HepG2 (cell line): ENCODE data around the gene NLRP5. TPM values are rescaled to one million over a fixed set of nuclear protein-coding genes. Genes with fewer than 3 reads are reported as not detected.
A peak's percentile ranks its signal among the peaks of the same experiment; 100 is the strongest.

Experiments
- HNF4A ChIP-seq: sonication (generic); formaldehyde crosslinking; IDR thresholded peaks from 2 replicates; pipeline ENCODE4 v1.4.0; 2020; ENCODE audit warnings: missing genetic modification reagents
- HNRNPL ChIP-seq: fragments of 200-400 bp; formaldehyde crosslinking; IDR thresholded peaks from 2 replicates; pipeline ENCODE4 v1.6.1; 2017; ENCODE audit warnings: mild to moderate bottlenecking, low read depth, low read length
- JUNB ChIP-seq: sonication (generic); formaldehyde crosslinking; IDR thresholded peaks from 2 replicates; pipeline ENCODE4 v1.8.0; 2022; ENCODE audit warnings: missing genetic modification reagents, mild to moderate bottlenecking, borderline replicate concordance
- NONO ChIP-seq, 2 experiments: fragments of 450-650 bp in 1 of 2; sonication (generic) in 1 of 2; formaldehyde crosslinking in 1 of 2; IDR thresholded peaks in 1 of 2; conservative IDR thresholded peaks in 1 of 2; 2 replicates each; pipeline versions ENCODE4 v1.6.1 to v1.8.0; 2017 to 2022; ENCODE audit warnings: mild to moderate bottlenecking in 1 of 2, missing genetic modification reagents in 1 of 2, moderate library complexity in 1 of 2
- NRL ChIP-seq: sonication (generic); formaldehyde crosslinking; IDR thresholded peaks from 2 replicates; pipeline ENCODE4 v1.5.0; 2020; ENCODE audit warnings: missing genetic modification reagents, mild to moderate bottlenecking, moderate library complexity, borderline replicate concordance
- PRDM10 ChIP-seq: sonication (generic); formaldehyde crosslinking; IDR thresholded peaks from 2 replicates; pipeline ENCODE4 v1.4.0; 2020; ENCODE audit warnings: low read depth, missing genetic modification reagents
- RFXAP ChIP-seq: sonication (generic); formaldehyde crosslinking; IDR thresholded peaks from 2 replicates; pipeline ENCODE4 v1.4.0; 2020; ENCODE audit warnings: missing genetic modification reagents, borderline replicate concordance
- STAG1 ChIP-seq: sonication (generic); formaldehyde crosslinking; IDR thresholded peaks from 2 replicates; pipeline ENCODE4 v1.4.0; 2020; ENCODE audit warnings: missing genetic modification reagents
- TERF1 ChIP-seq: sonication (generic); formaldehyde crosslinking; IDR thresholded peaks from 2 replicates; pipeline ENCODE4 v1.8.0; 2022; ENCODE audit warnings: mild to moderate bottlenecking, missing genetic modification reagents, moderate library complexity
- TFAP4 ChIP-seq: sonication (generic); IDR thresholded peaks from 2 replicates; pipeline ENCODE4 v1.6.1; 2016; ENCODE audit warnings: low read depth, borderline replicate concordance
- THAP7 ChIP-seq: sonication (generic); formaldehyde crosslinking; IDR thresholded peaks from 2 replicates; pipeline ENCODE4 v1.8.1; 2023; ENCODE audit warnings: mild to moderate bottlenecking, missing genetic modification reagents
- WIZ ChIP-seq: sonication (generic); formaldehyde crosslinking; IDR thresholded peaks from 2 replicates; pipeline ENCODE4 v1.5.1; 2020; ENCODE audit warnings: mild to moderate bottlenecking, missing genetic modification reagents
- ZNF160 ChIP-seq: sonication (generic); formaldehyde crosslinking; IDR thresholded peaks from 2 replicates; pipeline ENCODE4 v1.8.0; 2022; ENCODE audit warnings: mild to moderate bottlenecking, inconsistent platforms, missing genetic modification reagents
- ZNF3 ChIP-seq: IDR thresholded peaks from 2 replicates; pipeline ENCODE4 v1.7.0; 2017; ENCODE audit warnings: inconsistent platforms
- ZNF329 ChIP-seq: sonication (generic); formaldehyde crosslinking; IDR thresholded peaks from 2 replicates; pipeline ENCODE4 v1.9.0; 2021; ENCODE audit warnings: low read depth, mild to moderate bottlenecking, missing genetic modification reagents
- ZNF446 ChIP-seq: sonication (generic); formaldehyde crosslinking; IDR thresholded peaks from 2 replicates; pipeline ENCODE4 v1.5.0; 2020; ENCODE audit warnings: mild to moderate bottlenecking, missing genetic modification reagents
- ZNF557 ChIP-seq: sonication (generic); formaldehyde crosslinking; IDR thresholded peaks from 2 replicates; pipeline ENCODE4 v1.4.0; 2020; ENCODE audit warnings: missing genetic modification reagents
- ZNF746 ChIP-seq: sonication (generic); formaldehyde crosslinking; IDR thresholded peaks from 2 replicates; pipeline ENCODE4 v1.8.0; 2022; ENCODE audit warnings: mild to moderate bottlenecking, missing genetic modification reagents
- ZXDC ChIP-seq: sonication (generic); formaldehyde crosslinking; IDR thresholded peaks from 2 replicates; pipeline ENCODE4 v1.5.0; 2020; ENCODE audit warnings: mild to moderate bottlenecking, missing genetic modification reagents
- polyA plus RNA-seq, 8 experiments: library from polyadenylated mRNA; depleted of rRNA in 3 of 8; stranded (reverse) in 7 of 8; unstranded in 1 of 8; fragments of >200 nt; fragmentation: Illumina TruSeq in 4 of 8; extraction: Trizol in 4 of 8; gene quantifications; 2 replicates each; pipeline versions ENCODE4 v1.2.1 to v1.2.3, GENCODE V29; 2011 to 2016; ENCODE audit warnings: low read depth in 4 of 8, missing spikeins in 1 of 8, mixed read lengths in 1 of 8; ENCODE audit not compliant: insufficient read depth in 1 of 8
- total RNA-seq, 5 experiments: library from RNA; depleted of rRNA; stranded (reverse); fragments of >200 nt; fragmentation: Illumina TruSeq; extraction: Trizol; gene quantifications; 2 replicates each; pipeline ENCODE4 v1.2.3, GENCODE V29; 2016; ENCODE audit warnings: low read depth in 1 of 5

The NLRP5 gene
- total and polyA plus RNA-seq, 2 of the 13 experiments (the other 11 are each of a cell fraction or from before 2014, with no cell fraction given) = not detected

- TF ChIP-seq ZXDC (CRISPR knock-in tag) (no peak), NRL (0 out of 2 replicates have a peak, but pooled peaks have one; percentile 2), TFAP4 (peak; percentile 96), THAP7 (CRISPR knock-in tag) (0 out of 2 replicates have a peak, but pooled peaks have one; percentile 53), TERF1 (no peak), JUNB (no peak), STAG1 (CRISPR knock-in tag) (peak; percentile 37), NONO (IDR thresholded peaks at IDR 0.05) (no peak), NONO (CRISPR knock-in tag; conservative IDR thresholded peaks at IDR 0.05) (peak; percentile 83), ZNF557 (CRISPR knock-in tag) (peak; percentile 73), PRDM10 (CRISPR knock-in tag) (peak; percentile 96), HNF4A (peak; percentile 82), ZNF446 (CRISPR knock-in tag) (no peak), ZNF746 (CRISPR knock-in tag) (peak; percentile 48; the same call in 1 of the 2 replicates), HNRNPL (peak; percentile 50; the same call in 1 of the 2 replicates), ZNF3 (CRISPR knock-in tag) (no peak), ZNF329 (CRISPR knock-in tag) (0 out of 2 replicates have a peak, but pooled peaks have one; percentile 54), ZNF160 (CRISPR knock-in tag) (no peak), RFXAP (CRISPR knock-in tag) (no peak), WIZ (CRISPR knock-in tag) (no peak)
Measured at GRCh38 chr19:56110515-56111448, 124.2 kb downstream of the NLRP5 start (continued).
